ENCODE data around the gene C17orf75. TPM values are rescaled to one million over a fixed set of nuclear protein-coding genes. Genes with fewer than 3 reads are reported as not detected.

C17orf75 gene
- total and polyA plus RNA-seq, 2 of the 8 experiments (the other 6 are each of a cell fraction or from before 2014, with no cell fraction given): 15.8 to 42.6 TPM

DNA sequence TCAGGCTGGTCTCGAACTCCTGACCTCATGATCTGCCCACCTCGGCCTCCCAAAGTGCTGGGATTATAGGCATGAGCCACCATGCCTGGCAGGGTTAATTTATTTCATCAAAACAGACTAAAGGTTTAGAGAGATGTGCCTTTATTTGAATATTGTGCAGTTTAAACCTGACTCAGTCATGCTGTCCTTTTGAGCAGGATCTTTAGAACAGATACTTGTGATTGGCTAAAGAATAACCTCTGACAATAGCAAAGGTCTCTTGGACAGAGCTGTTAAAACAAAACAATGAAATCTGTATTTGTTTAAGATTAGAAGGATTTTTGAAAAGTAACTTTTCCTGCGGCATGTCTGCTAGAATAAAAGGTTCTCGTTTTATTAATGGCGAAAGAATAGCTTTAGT, 44.0 kb upstream of the C17orf75 start:
- no peak overlapping the region for H2BK120ac ChIP-seq (replicated peaks; ENCODE audit: low read depth, low read length)
- no peak overlapping the region for H3K27ac ChIP-seq (ENCODE audit: low read depth, low read length)
- POLR2A ChIA-PET (ENCODE audit: partially characterized antibody): interaction anchor here (0.9 to 4.1 kb wide), 11 partner anchors 9 to 58 kb away, joined by 3 to 17 read pairs (median 4); partner anchors contain the start of gene PSMD11

More for the DNA sequence above, 44.0 kb upstream of the C17orf75 start:
- no peak overlapping the region for H2BK12ac ChIP-seq (ENCODE audit: low read depth, low read length)
- H3K18ac ChIP-seq (ENCODE audit: extremely low read depth, low read length): no peak overlapping the region
- FAIRE-seq (no peak), DNase-seq (ENCODE audit: low read depth in 1 of 2, low spot score in 2 of 2) (no peak)
- no peak overlapping the region for H3K14ac ChIP-seq (ENCODE audit: insufficient read length)
- no peak for TF ChIP-seq KDM1A (IDR thresholded peaks at IDR 0.05; ENCODE audit: borderline replicate concordance, low read length)
- no peak for TF ChIP-seq SUZ12 (IDR thresholded peaks at IDR 0.05; ENCODE audit: low read length)
- TF ChIP-seq NANOG (IDR thresholded peaks at IDR 0.05; ENCODE audit: insufficient read depth, low read depth, low read length, poor library complexity, severe bottlenecking): no peak
- no peak for TF ChIP-seq CHD2 (IDR thresholded peaks at IDR 0.05; ENCODE audit: low read length)
- TF ChIP-seq RBBP5 (IDR thresholded peaks at IDR 0.05; ENCODE audit: borderline replicate concordance, low read depth, low read length): no peak
- TF ChIP-seq TAF7 (optimal IDR thresholded peaks at IDR 0.05; ENCODE audit: borderline replicate concordance, low read depth, low read length): no peak
- H3K4me2 ChIP-seq (ENCODE audit: insufficient read depth in 1 of 2, low read depth in 2 of 2, low read length in 2 of 2): no peak overlapping the region
- no peaks in the 10 kb centered on the region for H3K9me3 ChIP-seq (ENCODE audit: insufficient read depth in 2 of 2, low read depth in 1 of 2, low read length in 1 of 2)
- no peak overlapping the region for H3K9ac ChIP-seq (replicated peaks in 1 of 4; ENCODE audit: extremely low read depth in 1 of 4, low read depth in 3 of 4, low read length in 3 of 4)
- WGBS, 2 experiments (ENCODE audit: extremely low coverage in 1 of 2, insufficient coverage in 1 of 2, insufficient read length in 1 of 2, insufficient replicate concordance in 2 of 2, low coverage in 1 of 2, low lambda C conversion rate in 2 of 2, missing lambda C conversion rate in 1 of 2): 92% methylated on average over 5 of the region's 5 CpGs; no CpG with 5 or more reads in 1 of the 2 experiments
- H4K20me1 ChIP-seq (replicated peaks in 1 of 2; ENCODE audit: control insufficient read depth in 1 of 2, insufficient read depth in 2 of 2, low read length in 2 of 2): no peaks in the 10 kb centered on the region
- H4K5ac ChIP-seq (ENCODE audit: insufficient read length, low read depth, low read length): no peak overlapping the region
- H3K36me3 ChIP-seq (ENCODE audit: control insufficient read depth in 2 of 4, insufficient read depth in 4 of 4, low read length in 3 of 4): peaks cover 0 to 14% (median 5%) of the 10 kb centered on the region in 4 experiments; a peak in 5 of 8 replicates
- no peaks in the 10 kb centered on the region for H3K79me2 ChIP-seq (ENCODE audit: control insufficient read depth in 1 of 2, insufficient read depth in 2 of 2, low read length in 2 of 2)
- no peaks in the 10 kb centered on the region for H3K79me1 ChIP-seq (ENCODE audit: low read depth, low read length)
- H4K91ac ChIP-seq (replicated peaks; ENCODE audit: insufficient read length, low read length): no peak overlapping the region
- no peaks in the 10 kb centered on the region for H3K23me2 ChIP-seq (ENCODE audit: low read depth, low read length)
- no peaks in the 10 kb centered on the region for H3K4me1 ChIP-seq (replicated peaks in 1 of 4; ENCODE audit: control insufficient read depth in 3 of 4, insufficient read depth in 4 of 4, low read length in 3 of 4)
- CTCF ChIA-PET (ENCODE audit: partially characterized antibody): no interaction called here
- no peak overlapping the region for H3K23ac ChIP-seq (ENCODE audit: insufficient read length)
- H2AK5ac ChIP-seq (ENCODE audit: low read depth, low read length): no peak overlapping the region
- no peak overlapping the region for H2AFZ ChIP-seq (ENCODE audit: low read length)
- H3K56ac ChIP-seq (replicated peaks; ENCODE audit: insufficient read length, low read depth, low read length): no peak overlapping the region
- H2BK15ac ChIP-seq (ENCODE audit: low read length): no peak overlapping the region
- H3K4ac ChIP-seq (replicated peaks; ENCODE audit: insufficient read length, low read depth, low read length): no peak overlapping the region
- no peak overlapping the region for H2BK20ac ChIP-seq (ENCODE audit: low read length)
- no peak overlapping the region for H3K4me3 ChIP-seq (ENCODE audit: extremely low read depth in 1 of 4, insufficient read depth in 2 of 4, low read depth in 3 of 4, low read length in 4 of 4)
- no peak overlapping the region for H2BK5ac ChIP-seq (ENCODE audit: low read depth, low read length)
- H3K27me3 ChIP-seq (replicated peaks in 1 of 4; ENCODE audit: control insufficient read depth in 3 of 4, extremely low read depth in 1 of 4, insufficient read depth in 3 of 4, low read length in 3 of 4): no peaks in the 10 kb centered on the region
- H4K8ac ChIP-seq (ENCODE audit: extremely low read depth, insufficient read depth, low read length): no peak overlapping the region
